GM12892 (cell line): ENCODE results near the gene SH3BGR.

Experiments
- DNase-seq: peaks from one replicate; pipeline ENCODE4 v3.0.0; 2011; ENCODE audit not compliant: insufficient read length
- FAIRE-seq: peaks from 2 replicates; lab custom pipeline; 2011; peaks lifted over from hg19 to GRCh38; lab: Jason Lieb, UNC
- POLR2A ChIP-seq: IDR thresholded peaks from 2 replicates; pipeline ENCODE4 v1.6.1; 2011; ENCODE audit warnings: low read depth, low read length, control low read depth
- POLR2AphosphoS5 ChIP-seq: IDR thresholded peaks from 2 replicates; pipeline ENCODE4 v1.6.1; 2011; ENCODE audit warnings: low read depth, low read length, control low read depth
- TAF1 ChIP-seq: IDR thresholded peaks from 2 replicates; pipeline ENCODE4 v1.6.1; 2011; ENCODE audit warnings: low read depth, mild to moderate bottlenecking, control low read depth, low read length, borderline replicate concordance

The SH3BGR gene

GRCh38 chr21:39523399-39523798 lies 71.6 kb downstream of the SH3BGR start:
- FAIRE-seq (no peak), DNase-seq (no peak)
- TF ChIP-seq TAF1 (no peak), POLR2A (no peak), POLR2AphosphoS5 (no peak)

DNA sequence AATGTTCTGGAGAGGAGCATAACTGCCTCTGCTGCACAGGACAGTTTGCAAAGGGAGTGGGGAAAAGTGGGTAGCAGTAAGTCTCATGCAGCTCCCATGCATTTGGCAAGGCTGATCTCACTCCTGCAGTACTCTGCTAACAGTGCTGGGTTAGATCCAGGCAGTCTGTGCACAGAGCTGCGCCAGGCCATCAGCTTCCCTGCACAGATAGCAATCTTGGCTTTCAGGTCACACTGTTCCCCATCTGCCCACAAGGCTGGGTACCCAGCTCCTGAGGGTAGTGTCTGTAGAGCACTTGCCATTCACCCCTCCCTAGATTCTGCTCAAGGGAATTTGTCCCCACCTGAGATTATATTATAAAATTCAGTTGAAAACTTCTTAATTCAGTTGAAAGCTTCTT lies 72.1 kb downstream of the SH3BGR start:
- DNase-seq (no peak), FAIRE-seq (no peak)
- TF ChIP-seq POLR2AphosphoS5 (no peak), POLR2A (no peak), TAF1 (no peak)

DNA sequence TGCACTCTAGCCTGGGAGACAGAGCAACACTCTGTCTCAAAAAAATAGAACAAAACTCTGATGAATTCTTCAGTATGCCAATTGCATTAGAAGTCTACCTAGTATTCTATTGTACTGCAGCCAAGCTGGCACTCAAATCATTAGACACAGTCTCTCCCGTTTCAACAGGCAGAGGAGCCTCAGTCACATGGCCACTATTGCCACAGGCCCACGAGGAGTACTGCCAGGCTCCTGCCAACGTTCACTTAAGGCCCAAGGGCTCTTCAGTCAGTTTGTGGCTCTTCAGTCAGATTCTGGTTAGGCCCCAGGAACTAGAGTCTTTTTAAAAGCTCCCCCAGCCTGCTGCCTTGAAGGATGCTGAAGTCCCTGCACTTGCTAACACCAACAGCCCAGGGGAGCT lies 73.4 kb downstream of the SH3BGR start:
- DNase-seq (no peak), FAIRE-seq (no peak)
- TF ChIP-seq POLR2A = no peak
- TF ChIP-seq TAF1 = no peak
- TF ChIP-seq POLR2AphosphoS5 = no peak

DNA sequence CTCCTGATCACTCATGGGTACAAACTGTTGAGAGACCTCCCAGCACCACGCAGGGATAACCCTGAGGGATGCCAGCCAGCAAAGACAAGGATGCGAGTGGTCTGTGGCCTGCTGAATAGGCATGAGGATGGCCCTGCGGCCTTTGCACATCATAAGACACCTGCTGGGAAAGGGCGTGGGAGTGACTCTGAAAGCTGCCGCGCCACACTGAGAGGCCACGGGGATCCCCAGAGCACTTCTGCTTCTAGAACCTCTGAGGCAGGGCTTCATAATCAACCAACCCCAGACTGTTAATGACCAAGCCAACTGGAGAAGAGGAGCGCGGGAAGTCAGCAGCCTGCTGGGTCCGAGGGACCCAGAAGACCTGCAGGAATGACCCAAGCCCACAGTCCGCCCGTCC lies 73.8 kb downstream of the SH3BGR start:
- TF ChIP-seq TAF1 = no peak
- no peak for TF ChIP-seq POLR2A
- no peak for TF ChIP-seq POLR2AphosphoS5
- DNase-seq (no peak), FAIRE-seq (no peak)

DNA sequence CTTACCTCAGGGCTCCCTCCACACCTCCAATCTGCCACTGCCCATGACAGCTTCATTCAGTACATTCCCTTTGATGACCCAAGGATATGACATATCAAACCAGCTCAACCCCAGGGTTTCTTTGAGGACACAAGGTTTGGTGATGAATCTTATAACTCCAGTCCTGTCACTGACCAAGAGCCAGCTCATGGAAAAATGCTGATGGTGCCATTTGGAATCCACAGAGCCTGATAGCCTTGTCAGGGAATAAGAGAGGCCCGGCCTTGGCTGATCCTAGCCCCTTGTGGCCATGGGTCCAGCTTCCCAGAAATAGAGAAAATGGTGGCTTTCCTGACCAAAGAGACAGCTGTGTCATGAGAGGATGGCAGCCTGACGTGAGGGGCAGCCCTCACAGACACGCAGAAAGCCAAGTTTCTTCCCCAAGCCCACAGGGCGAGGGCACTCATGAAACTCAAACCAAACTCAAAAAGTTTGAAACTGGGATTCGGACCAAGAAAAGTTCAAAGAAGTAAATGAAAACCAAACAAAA lies 75.4 kb downstream of the SH3BGR start:
- FAIRE-seq = no peak
- DNase-seq = no peak
- TF ChIP-seq TAF1 (no peak), POLR2A (no peak), POLR2AphosphoS5 (no peak)

- TF ChIP-seq POLR2A (no peak), TAF1 (no peak), POLR2AphosphoS5 (no peak)
- no peak for FAIRE-seq
- no peak for DNase-seq
Measured at GRCh38 chr21:39527664-39528381, 76.1 kb downstream of the SH3BGR start.

GRCh38 chr21:39529026-39529425 lies 77.3 kb downstream of the SH3BGR start:
- FAIRE-seq = no peak
- no peak for DNase-seq
- no peak for TF ChIP-seq POLR2AphosphoS5
- no peak for TF ChIP-seq TAF1
- TF ChIP-seq POLR2A = no peak

DNA sequence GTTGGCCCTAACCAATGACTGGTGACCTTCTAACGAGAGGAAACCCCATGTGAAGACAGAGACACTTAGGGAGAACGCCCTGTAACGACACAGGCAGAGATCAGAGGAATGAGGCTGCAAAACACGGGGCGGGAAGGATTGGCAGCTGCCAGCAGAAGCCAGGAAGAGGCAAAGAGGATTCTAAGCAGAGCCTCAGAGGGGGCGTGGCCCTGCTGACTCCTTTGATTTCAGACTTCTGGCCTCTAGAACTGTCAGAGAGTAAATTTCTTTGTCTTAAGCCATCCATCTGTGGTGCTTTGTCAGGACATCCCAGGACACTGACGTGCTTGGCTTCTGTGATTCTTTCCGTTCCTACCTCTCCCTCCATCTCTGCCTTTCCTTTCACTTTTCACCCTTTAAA lies 79.3 kb downstream of the SH3BGR start:
- TF ChIP-seq TAF1 (no peak), POLR2AphosphoS5 (no peak), POLR2A (no peak)
- no peak for DNase-seq
- FAIRE-seq = no peak

GRCh38 chr21:39531840-39532239 lies 80.1 kb downstream of the SH3BGR start:
- no peak for TF ChIP-seq POLR2AphosphoS5
- no peak for TF ChIP-seq TAF1
- no peak for TF ChIP-seq POLR2A
- no peak for DNase-seq
- no peak for FAIRE-seq

GRCh38 chr21:39533545-39534380 lies 82.0 kb downstream of the SH3BGR start:
- TF ChIP-seq POLR2AphosphoS5 = no peak
- TF ChIP-seq POLR2A = no peak
- TF ChIP-seq TAF1 = no peak
- FAIRE-seq (no peak), DNase-seq (no peak)

- FAIRE-seq (no peak), DNase-seq (no peak)
- TF ChIP-seq TAF1 = no peak
- no peak for TF ChIP-seq POLR2A
- TF ChIP-seq POLR2AphosphoS5 = no peak
Measured at GRCh38 chr21:39535646-39536437, 84.1 kb downstream of the SH3BGR start.
